CD4-positive, alpha-beta memory T cell (primary cell): ENCODE measurements around the gene HNRNPA1. TPM values are rescaled to one million over a fixed set of nuclear protein-coding genes. Genes with fewer than 3 reads are reported as not detected.

Experiments
- CTCF ChIA-PET: fragments of 350-600 bp; sonication (Branson Sonifier 250); formaldehyde crosslinking; loops from one replicate; lab custom pipeline; 2021; ENCODE audit warnings: inconsistent platforms; ENCODE audit not compliant: partially characterized antibody; lab: Charles Lee
- POLR2A ChIA-PET: fragments of 350-600 bp; sonication (Branson Sonifier 250); formaldehyde crosslinking; loops from one replicate; lab custom pipeline; 2021; ENCODE audit not compliant: partially characterized antibody; lab: Charles Lee
- DNase-seq, 5 donors: peaks; one replicate each; pipeline versions ENCODE4 v3.0.0 to v3.0.0-alpha.2; 2020 to 2022; ENCODE audit warnings: mixed read lengths in 1 of 5
- H3K27ac ChIP-seq: one replicate; pipeline ENCODE4 v1.7.0; 2013; ENCODE audit warnings: low read depth, low read length
- H3K27me3 ChIP-seq: 2 replicates; pipeline ENCODE4 v1.7.0; 2013; ENCODE audit warnings: mild to moderate bottlenecking, low read length, moderate library complexity; ENCODE audit not compliant: insufficient read depth
- H3K36me3 ChIP-seq: 2 replicates; pipeline ENCODE4 v1.7.0; 2013; ENCODE audit warnings: mild to moderate bottlenecking, low read length, moderate library complexity; ENCODE audit not compliant: insufficient read depth
- H3K4me1 ChIP-seq: 2 replicates; pipeline ENCODE4 v1.7.0; 2013; ENCODE audit warnings: mild to moderate bottlenecking, low read length, moderate library complexity; ENCODE audit not compliant: insufficient read depth
- H3K4me3 ChIP-seq, 2 donors: one replicate each; pipeline ENCODE4 v1.7.0; 2013; ENCODE audit warnings: low read length in 2 of 2, mild to moderate bottlenecking in 1 of 2
- H3K9me3 ChIP-seq, 2 donors: one replicate each; pipeline ENCODE4 v1.7.0; 2013; ENCODE audit warnings: low read length in 2 of 2, control low read depth in 1 of 2; ENCODE audit not compliant: control insufficient read depth in 1 of 2
- H3K27ac Mint-ChIP-seq, 7 donors: one replicate each; pipeline ENCODE4 v1.8.0; 2020 to 2021; ENCODE audit warnings: mixed read lengths in 7 of 7, mild to moderate bottlenecking in 6 of 7, inconsistent platforms in 3 of 7, moderate library complexity in 3 of 7
- H3K27me3 Mint-ChIP-seq, 2 donors: one replicate each; pipeline ENCODE4 v1.8.0; 2020 to 2021; ENCODE audit warnings: mixed read lengths in 2 of 2
- H3K36me3 Mint-ChIP-seq, 2 donors: one replicate each; pipeline ENCODE4 v1.8.0; 2020 to 2021; ENCODE audit warnings: mixed read lengths in 2 of 2, inconsistent platforms in 1 of 2, mild to moderate bottlenecking in 1 of 2
- H3K4me1 Mint-ChIP-seq, 4 donors: one replicate each; pipeline ENCODE4 v1.8.0; 2020 to 2021; ENCODE audit warnings: mixed read lengths in 4 of 4, mild to moderate bottlenecking in 1 of 4
- H3K4me3 Mint-ChIP-seq, 8 donors: one replicate each; pipeline ENCODE4 v1.8.0; 2020 to 2021; ENCODE audit warnings: mixed read lengths in 8 of 8, mild to moderate bottlenecking in 7 of 8, moderate library complexity in 6 of 8, inconsistent platforms in 3 of 8
- H3K9me3 Mint-ChIP-seq, 8 donors: one replicate each; pipeline ENCODE4 v1.8.0; 2020 to 2021; ENCODE audit warnings: mixed read lengths in 8 of 8, mild to moderate bottlenecking in 5 of 8, inconsistent platforms in 3 of 8, moderate library complexity in 1 of 8
- intact Hi-C: fragments of 100-400 bp; cut with micrococcal nuclease; formaldehyde crosslinking; loops from one replicate; pipeline ENCODE4 v1.15.1; 2023
- polyA plus RNA-seq, 2 donors: library from polyadenylated mRNA; unstranded; fragments of 300-500 nt; fragmentation: Illumina TruSeq; gene quantifications; one replicate each; pipeline ENCODE4 v1.2.3, GENCODE V29; 2021
- total RNA-seq, 2 experiments: library from RNA; stranded (reverse); gene quantifications; one replicate each; pipeline ENCODE4 v1.2.3, GENCODE V29; 2021

HNRNPA1 gene
- total and polyA plus RNA-seq, 4 experiments from 2014 or later = 756 to 1,061 (median 972) TPM

DNA sequence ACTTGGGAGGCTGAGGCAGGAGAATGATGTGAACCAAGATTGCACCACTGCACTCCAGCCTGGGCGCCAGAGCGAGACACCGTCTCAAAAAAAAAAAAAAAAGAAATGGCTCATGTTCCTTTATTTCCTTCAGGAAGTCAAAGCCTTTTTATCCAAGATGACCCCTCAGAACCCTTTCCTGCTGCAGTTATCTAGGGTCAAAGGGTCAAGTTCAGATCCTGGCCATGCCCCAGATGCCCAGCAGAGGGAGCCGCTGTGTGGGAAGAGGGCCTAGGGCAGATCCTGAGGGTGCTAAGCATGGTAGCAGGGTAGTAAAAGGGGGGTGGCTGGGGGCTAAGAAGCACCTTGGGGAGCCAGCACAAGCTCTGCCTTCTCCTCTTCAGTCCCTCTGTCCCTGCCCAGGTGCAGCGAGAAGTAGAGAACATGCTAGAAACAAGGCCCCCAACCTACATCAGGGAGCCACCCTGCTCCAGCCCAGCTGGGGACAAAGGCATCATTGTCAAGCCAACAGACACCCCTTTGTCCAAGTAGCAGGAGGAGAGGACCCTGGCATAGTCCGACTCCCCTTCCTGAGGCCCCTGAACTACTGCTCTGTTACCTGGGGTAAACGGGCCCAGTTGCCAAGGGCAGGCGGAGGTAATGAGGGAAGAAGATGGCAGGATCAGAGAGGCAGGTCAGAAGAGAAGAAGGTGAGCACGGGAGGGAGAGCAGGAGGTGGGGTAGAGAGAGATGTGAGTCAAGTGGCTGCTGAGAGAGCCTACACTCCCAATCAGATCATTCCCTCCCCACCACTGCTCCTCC is 13.8 kb downstream of the HNRNPA1 start:
- POLR2A ChIA-PET = interaction anchor here (1.4 to 6.4 kb wide), 4 partner anchors 14 to 74 kb away, joined by 4 to 61 read pairs (median 10); partner anchors contain the start of genes CBX5 and HNRNPA1
- intact Hi-C loops = loop anchor here (1.0 to 5.0 kb wide), 3 partner anchors 37 to 74 kb away; no protein-coding TSS in a partner anchor
- H3K4me1 ChIP-seq = peaks cover 7% of the 10 kb centered on the region
- H3K4me3 ChIP-seq = no peak overlapping the region
- peaks cover 4 to 8% (median 6%) of the 10 kb centered on the region in 4 donors for H3K4me1 Mint-ChIP-seq
- H3K9me3 Mint-ChIP-seq = peaks cover 0 to 2% (median 0%) of the 10 kb centered on the region in 8 donors
- H3K36me3 Mint-ChIP-seq = no peaks in the 10 kb centered on the region
- CTCF ChIA-PET = interaction anchor here (0.7 to 8.3 kb wide), 29 partner anchors 9 to 241 kb away, joined by 3 to 110 read pairs (median 6); partner anchors contain the start of genes CBX5, COPZ1 and HNRNPA1
- no peak overlapping the region for H3K27ac ChIP-seq
- no peaks in the 10 kb centered on the region for H3K27me3 ChIP-seq
- DNase-seq = peak; percentile 40 to 50 (median 45)
- peaks cover 2 to 10% of the 10 kb centered on the region in 2 donors for H3K27me3 Mint-ChIP-seq
- no peak overlapping the region for H3K27ac Mint-ChIP-seq
- H3K9me3 ChIP-seq = no peaks in the 10 kb centered on the region
- H3K4me3 Mint-ChIP-seq = no peak overlapping the region
- H3K36me3 ChIP-seq = no peaks in the 10 kb centered on the region

- Histone ChIP-seq H3K27ac (no peak overlapping the region), H3K4me1 (peaks cover 7% of the 10 kb centered on the region), H3K9me3 (no peaks in the 10 kb centered on the region), H3K27me3 (peaks cover under 1% of the 10 kb centered on the region), H3K36me3 (no peaks in the 10 kb centered on the region), H3K4me3 (no peak overlapping the region)
- H3K27ac Mint-ChIP-seq = no peak overlapping the region
- H3K4me1 Mint-ChIP-seq = peaks cover 4 to 12% (median 8%) of the 10 kb centered on the region in 4 donors
- intact Hi-C loops = loop anchor here (1.0 to 5.0 kb wide), 3 partner anchors 38 to 73 kb away; no protein-coding TSS in a partner anchor
- H3K27me3 Mint-ChIP-seq = peaks cover 6 to 17% of the 10 kb centered on the region in 2 donors
- ChIA-PET CTCF (interaction anchor here (1.0 to 8.3 kb wide), 15 partner anchors 10 to 104 kb away, joined by 3 to 110 read pairs (median 18); partner anchors contain the start of genes CBX5, COPZ1 and HNRNPA1), POLR2A (interaction anchor here (0.5 to 2.3 kb wide), 3 partner anchors 64 to 85 kb away, joined by 3 to 14 read pairs (median 5); no protein-coding TSS in a partner anchor)
- no peak for DNase-seq
- no peaks in the 10 kb centered on the region for H3K36me3 Mint-ChIP-seq
- H3K9me3 Mint-ChIP-seq = peaks cover 0 to 2% (median 0%) of the 10 kb centered on the region in 8 donors
- H3K4me3 Mint-ChIP-seq = no peak overlapping the region
Observed at GRCh38 chr12:54294953-54295566, 14.5 kb downstream of the HNRNPA1 start.

DNA sequence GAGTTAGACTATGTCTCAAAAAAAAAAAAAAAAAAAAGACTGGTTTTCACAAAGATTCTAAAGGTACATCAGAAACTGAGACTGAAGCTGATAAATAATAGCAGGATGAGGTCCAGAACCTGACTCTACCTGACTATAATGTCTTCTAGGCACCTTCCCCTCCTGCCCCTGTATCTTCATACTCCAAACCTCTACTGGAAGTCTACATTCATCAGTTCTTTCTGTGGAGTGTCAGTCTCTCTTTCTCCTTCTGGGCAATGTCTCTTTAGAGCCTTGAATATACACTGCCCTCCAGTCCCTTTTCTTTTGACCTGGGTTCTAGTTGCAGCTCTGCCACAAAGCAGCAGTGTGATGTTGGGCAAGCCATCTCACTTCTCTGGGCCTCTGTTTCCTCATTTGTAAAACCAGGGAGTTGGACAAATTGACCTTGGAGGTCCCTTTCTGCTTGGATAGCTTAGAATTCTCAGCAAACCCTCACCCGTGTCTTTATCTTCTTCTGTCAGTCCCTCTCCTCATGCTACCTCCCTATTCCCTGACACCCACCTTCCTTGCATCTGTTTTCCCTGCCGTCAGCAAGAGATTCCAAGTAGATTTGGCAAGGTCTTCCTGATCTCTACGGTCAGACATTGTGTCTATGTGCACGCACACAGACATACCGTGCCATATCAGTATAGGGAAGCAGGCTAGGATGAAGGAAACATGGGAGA is 16.0 kb downstream of the HNRNPA1 start:
- peaks cover 0 to 2% (median 0%) of the 10 kb centered on the region in 8 donors for H3K9me3 Mint-ChIP-seq
- H3K4me1 Mint-ChIP-seq = peaks cover 7 to 22% (median 16%) of the 10 kb centered on the region in 4 donors
- CTCF ChIA-PET = interaction anchor here (0.6 to 8.3 kb wide), 13 partner anchors 11 to 1937 kb away, joined by 3 to 110 read pairs (median 4); partner anchors contain the start of genes CBX5 and HNRNPA1
- Histone ChIP-seq H3K27me3 (peaks cover 15% of the 10 kb centered on the region), H3K4me3 (no peak overlapping the region), H3K27ac (no peak overlapping the region), H3K4me1 (peaks cover 18% of the 10 kb centered on the region), H3K36me3 (no peaks in the 10 kb centered on the region), H3K9me3 (no peaks in the 10 kb centered on the region)
- H3K27ac Mint-ChIP-seq = peak overlapping the region in 2 of 7 donors; percentile 16 to 36
- H3K4me3 Mint-ChIP-seq = no peak overlapping the region
- peaks cover 15 to 26% of the 10 kb centered on the region in 2 donors for H3K27me3 Mint-ChIP-seq
- H3K36me3 Mint-ChIP-seq = no peaks in the 10 kb centered on the region
- POLR2A ChIA-PET = interaction anchor here (0.7 to 0.8 kb wide), 2 partner anchors 10 to 63 kb away, joined by 4 to 5 read pairs; no protein-coding TSS in a partner anchor
- intact Hi-C loops = no loop called here
- no peak for DNase-seq

GRCh38 chr12:54298904-54299303 is 18.4 kb downstream of the HNRNPA1 start:
- no peak overlapping the region for H3K27ac ChIP-seq
- CTCF ChIA-PET = interaction anchor here (0.6 to 1.9 kb wide), 9 partner anchors 9 to 80 kb away, joined by 3 to 8 read pairs (median 5); partner anchors contain the start of gene COPZ1
- Mint-ChIP-seq H3K9me3 (no peaks in the 10 kb centered on the region), H3K27me3 (peaks cover 19 to 42% of the 10 kb centered on the region in 2 donors), H3K4me1 (peaks cover 7 to 35% (median 18%) of the 10 kb centered on the region in 4 donors), H3K36me3 (no peaks in the 10 kb centered on the region), H3K4me3 (peak overlapping the region in 1 of 8 donors; percentile 32), H3K27ac (no peak overlapping the region)
- no peak overlapping the region for H3K4me3 ChIP-seq
- H3K36me3 ChIP-seq = no peaks in the 10 kb centered on the region
- H3K9me3 ChIP-seq = no peaks in the 10 kb centered on the region
- H3K4me1 ChIP-seq = peaks cover 20% of the 10 kb centered on the region
- intact Hi-C loops = no loop called here
- POLR2A ChIA-PET = interaction anchor here (1.1 to 4.5 kb wide), 3 partner anchors 10 to 26 kb away, joined by 5 to 16 read pairs (median 12); partner anchors contain the start of genes CBX5, COPZ1 and HNRNPA1
- peaks cover 19% of the 10 kb centered on the region for H3K27me3 ChIP-seq
- DNase-seq = no peak

DNA sequence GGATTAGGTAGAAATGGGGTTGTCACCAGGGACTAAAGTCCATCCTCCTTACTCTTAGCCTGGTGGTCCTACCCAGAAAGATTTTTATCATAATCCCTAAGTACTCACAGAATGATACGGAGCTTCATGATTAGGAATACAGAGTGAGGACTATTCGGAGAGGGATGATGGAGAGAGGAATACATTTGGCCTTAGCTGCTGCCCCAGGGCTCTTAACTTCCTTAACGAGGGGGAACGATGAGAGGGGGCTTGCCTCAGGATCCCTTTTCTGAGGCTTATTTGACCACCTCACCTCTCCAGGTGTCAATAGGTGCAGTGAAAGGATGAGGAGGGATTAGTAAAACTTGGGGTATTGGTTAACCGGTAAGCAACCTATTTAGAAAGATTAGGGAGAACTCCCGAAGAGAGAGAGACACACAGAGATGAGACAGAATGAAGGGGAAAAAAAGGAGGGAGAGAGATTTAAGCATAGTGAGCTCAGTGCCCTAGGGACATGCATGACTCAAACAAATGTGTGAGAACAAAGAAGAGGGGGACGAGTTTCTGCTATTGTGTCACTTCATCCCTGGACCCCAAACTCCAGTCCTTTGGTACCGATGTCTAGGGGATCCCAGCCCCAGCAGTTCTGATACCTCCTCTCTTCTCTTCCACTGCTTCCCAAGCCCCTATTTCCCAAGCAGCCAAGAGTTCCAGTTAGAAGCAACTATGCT is 19.1 kb downstream of the HNRNPA1 start:
- ChIA-PET CTCF (interaction anchor here (0.6 to 1.9 kb wide), 10 partner anchors 10 to 79 kb away, joined by 3 to 8 read pairs (median 4); partner anchors contain the start of gene COPZ1), POLR2A (interaction anchor here (1.1 to 4.5 kb wide), 4 partner anchors 8 to 25 kb away, joined by 5 to 16 read pairs (median 8); partner anchors contain the start of genes CBX5, COPZ1 and HNRNPA1)
- intact Hi-C loops = no loop called here
- no peaks in the 10 kb centered on the region for H3K9me3 ChIP-seq
- peaks cover 27% of the 10 kb centered on the region for H3K4me1 ChIP-seq
- DNase-seq = no peak
- H3K36me3 ChIP-seq = no peaks in the 10 kb centered on the region
- no peaks in the 10 kb centered on the region for H3K9me3 Mint-ChIP-seq
- H3K4me3 ChIP-seq = no peak overlapping the region
- H3K4me1 Mint-ChIP-seq = peaks cover 9 to 39% (median 23%) of the 10 kb centered on the region in 4 donors
- peaks cover 19% of the 10 kb centered on the region for H3K27me3 ChIP-seq
- H3K4me3 Mint-ChIP-seq = peak overlapping the region in 3 of 8 donors; percentile 26 to 37 (median 27)
- H3K27ac Mint-ChIP-seq = no peak overlapping the region
- H3K36me3 Mint-ChIP-seq = no peaks in the 10 kb centered on the region
- H3K27ac ChIP-seq = no peak overlapping the region
- peaks cover 20 to 45% of the 10 kb centered on the region in 2 donors for H3K27me3 Mint-ChIP-seq
